22Rv1 (cell line): Measurements from ENCODE around the gene QKI.

Source experiments
- CTCF ChIP-seq: fragments of 450-650 bp; IDR thresholded peaks from 2 replicates; pipeline ENCODE4 v1.5.1; 2017; ENCODE audit warnings: mild to moderate bottlenecking
- ZFX ChIP-seq: fragments of 450-650 bp; IDR thresholded peaks from 2 replicates; pipeline ENCODE4 v1.6.1; 2017; ENCODE audit warnings: antibody characterized with exemption, borderline replicate concordance

GRCh38 chr6:163400509-163400908, 14.0 kb upstream of the QKI start:
- TF ChIP-seq CTCF (no peak), ZFX (no peak)
